Renal pelvis (tissue), 12 donors: ENCODE data around the gene CACNG3. TPM values are rescaled to one million over a fixed set of nuclear protein-coding genes. Genes with fewer than 3 reads are reported as not detected.
"Not testable (repeated sequence)": the region's sequence is repeated elsewhere in the genome, so short reads cannot be mapped to it uniquely, and the experiment has no call there.

Source experiments
- DNase-seq: peaks from one replicate; pipeline ENCODE4 v3.0.0-alpha.2; 2013
- long read RNA-seq, 16 experiments: transcript quantifications; one replicate each; lab custom pipeline, GENCODE V29; 2026
- polyA plus RNA-seq, 3 donors: library from polyadenylated mRNA; unstranded; fragments of 120-200 nt; gene quantifications; one replicate each; pipeline ENCODE4 v1.2.1, GENCODE V29; 2013; ENCODE audit not compliant: insufficient read length in 3 of 3

Gene CACNG3
- under 1 TPM in 1 of 3 donors, not detected in 2; 0.03 TPM for polyA plus RNA-seq
- long read RNA-seq, donor 1 = 0 reads
- long read RNA-seq, donor 2 = 0 reads
- long read RNA-seq, donor 3 = 0 reads
- long read RNA-seq, donor 4 = 0 reads
- long read RNA-seq, donor 5 = 0 reads
- long read RNA-seq, donor 6 = 0 reads
- long read RNA-seq, donor 7 = 0 reads
- long read RNA-seq, donor 8 = 0 reads
- long read RNA-seq, donor 9 = 0 reads
- long read RNA-seq, donor 10 = 0 reads
- long read RNA-seq, donor 11 = 0 reads
- long read RNA-seq, donor 12 = 0 reads
- long read RNA-seq, donor 13 = 0 reads
- long read RNA-seq, donor 14 = 0 reads
- long read RNA-seq, donor 15 = 0 reads
- long read RNA-seq, donor 16 = 0 reads

GRCh38 chr16:24255456-24256371 lies at the start of gene CACNG3:
Gene CACNG3, plus strand, starts transcription at chr16:24256335. Its CDS starts 420 bp downstream, at chr16:24256755.
- DNase-seq = peak; percentile 87

DNA sequence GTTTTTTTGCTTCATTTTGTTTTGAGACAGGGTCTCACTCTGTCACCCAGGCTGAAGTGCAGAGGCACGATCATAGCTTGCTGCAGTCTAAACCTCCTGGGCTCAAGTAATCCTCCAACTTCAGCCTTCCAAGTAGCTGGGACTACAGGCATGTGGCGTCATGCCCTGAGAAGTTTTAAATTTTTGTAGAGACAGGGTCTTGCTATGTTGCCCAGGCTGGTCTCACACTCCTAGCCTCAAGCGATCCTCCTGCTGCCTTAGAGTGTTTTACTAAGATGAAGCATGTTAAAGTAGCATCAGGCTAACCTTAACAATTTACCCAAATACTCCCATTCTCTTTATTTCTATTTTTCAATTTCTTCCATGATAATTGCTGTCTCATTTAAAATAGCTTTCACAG lies 49.2 kb upstream of the CACNG3 start:
- no peak for DNase-seq

DNA sequence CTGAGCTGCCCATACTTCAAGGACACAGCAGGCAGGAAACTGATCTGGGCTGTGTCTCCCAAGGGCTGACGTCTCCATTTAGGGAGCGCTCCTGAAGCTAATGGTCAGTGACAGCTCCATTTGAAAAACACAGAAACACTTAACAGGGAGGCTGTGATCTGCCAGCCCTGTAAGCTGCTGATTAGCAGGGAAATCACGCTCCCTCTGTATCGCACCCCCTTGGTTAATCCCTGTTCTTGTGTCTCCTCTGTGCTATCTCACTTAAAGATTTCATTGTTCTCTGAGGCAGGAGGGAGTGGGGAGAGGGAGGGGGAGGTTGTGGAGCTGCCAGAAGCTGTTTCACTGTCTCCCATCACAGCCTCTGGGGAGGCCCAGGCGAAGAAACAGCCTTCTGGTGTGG lies 47.4 kb upstream of the CACNG3 start:
- no peak for DNase-seq

- DNase-seq = no peak
Observed at GRCh38 chr16:24214992-24215391, 41.1 kb upstream of the CACNG3 start.

GRCh38 chr16:24216961-24217360 lies 39.2 kb upstream of the CACNG3 start:
- DNase-seq = no peak

- no peak for DNase-seq
Observed at GRCh38 chr16:24217461-24217860, 38.7 kb upstream of the CACNG3 start.

GRCh38 chr16:24218299-24218698 lies 37.8 kb upstream of the CACNG3 start:
- no peak for DNase-seq

- DNase-seq = no peak
Observed at GRCh38 chr16:24221219-24221618, 34.9 kb upstream of the CACNG3 start.

DNA sequence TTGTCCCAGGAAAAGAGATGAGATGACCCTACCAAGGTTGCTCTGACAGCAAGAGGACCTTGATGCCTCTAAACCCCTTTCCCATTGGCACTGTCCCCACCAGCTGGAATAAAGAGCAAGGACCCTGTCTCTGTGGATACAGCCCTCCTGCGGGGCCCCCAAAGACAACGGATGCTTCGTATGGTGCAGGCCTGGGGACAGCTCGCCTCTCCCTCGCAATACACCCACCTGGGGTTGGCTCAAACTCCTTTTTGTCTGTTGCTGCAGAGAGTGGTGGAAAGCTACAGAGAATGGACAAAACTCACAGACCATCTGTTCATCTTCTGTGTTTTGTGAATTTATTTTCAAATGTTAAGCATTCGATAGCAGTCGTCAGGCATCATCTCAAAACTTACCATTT lies 27.6 kb upstream of the CACNG3 start:
- DNase-seq = no peak

- no peak for DNase-seq
Observed at GRCh38 chr16:24232936-24233335, 23.2 kb upstream of the CACNG3 start.

- no peak for DNase-seq
Observed at GRCh38 chr16:24234737-24235136, 21.4 kb upstream of the CACNG3 start.

GRCh38 chr16:24235806-24236205 lies 20.3 kb upstream of the CACNG3 start:
- no peak for DNase-seq

DNA sequence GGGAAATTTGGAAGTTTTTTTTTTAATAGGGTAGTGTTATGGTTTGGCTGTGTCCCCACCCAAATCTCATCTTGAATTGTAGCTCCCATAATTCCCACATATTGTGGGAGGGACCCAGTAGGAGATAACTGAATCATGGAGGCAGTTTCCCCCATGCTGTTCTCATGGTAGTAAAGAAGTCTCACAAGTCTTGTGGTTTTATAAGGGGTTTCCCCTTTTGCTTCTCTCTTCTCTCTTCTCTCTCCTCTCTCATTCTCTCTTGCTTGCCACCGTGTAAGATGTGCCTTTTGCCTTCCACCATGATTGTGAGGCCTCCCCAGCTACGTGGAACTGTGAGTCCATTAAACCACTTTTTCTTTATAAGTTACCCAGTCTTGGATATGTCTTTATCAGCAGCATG lies 17.3 kb upstream of the CACNG3 start:
- not testable (repeated sequence) for DNase-seq

DNA sequence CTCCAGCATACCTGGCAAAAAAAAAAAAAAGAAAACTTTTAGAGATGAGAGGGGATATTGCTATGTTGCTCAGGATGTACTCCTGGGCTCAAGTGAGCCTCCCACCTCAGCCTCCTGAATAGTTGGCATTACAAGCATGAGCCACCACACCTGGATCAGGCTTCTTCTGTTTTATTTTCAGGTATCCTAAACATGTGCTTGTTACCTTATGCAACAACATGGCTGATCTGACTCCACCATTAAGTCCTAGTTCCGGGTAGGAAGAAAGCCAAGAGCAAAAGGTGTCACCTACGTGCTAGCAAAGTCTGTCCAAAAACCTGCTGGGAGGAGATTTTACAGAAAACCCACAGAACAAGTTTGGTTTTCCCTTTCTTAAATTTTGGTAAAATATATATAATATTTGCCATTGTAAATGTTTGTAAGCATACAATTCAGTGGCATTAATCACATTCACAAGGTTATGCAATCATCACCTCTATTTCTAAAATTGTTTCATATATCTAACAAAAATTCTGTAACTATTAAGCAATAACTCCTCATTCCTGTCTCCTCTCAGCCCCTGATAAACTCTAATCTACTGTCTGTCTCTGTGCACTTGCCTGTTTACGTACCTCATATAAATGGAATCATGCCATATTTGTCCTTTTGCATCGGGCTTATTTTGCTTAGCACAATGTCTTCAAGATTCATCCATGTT lies 9.1 kb upstream of the CACNG3 start:
- no peak for DNase-seq

DNA sequence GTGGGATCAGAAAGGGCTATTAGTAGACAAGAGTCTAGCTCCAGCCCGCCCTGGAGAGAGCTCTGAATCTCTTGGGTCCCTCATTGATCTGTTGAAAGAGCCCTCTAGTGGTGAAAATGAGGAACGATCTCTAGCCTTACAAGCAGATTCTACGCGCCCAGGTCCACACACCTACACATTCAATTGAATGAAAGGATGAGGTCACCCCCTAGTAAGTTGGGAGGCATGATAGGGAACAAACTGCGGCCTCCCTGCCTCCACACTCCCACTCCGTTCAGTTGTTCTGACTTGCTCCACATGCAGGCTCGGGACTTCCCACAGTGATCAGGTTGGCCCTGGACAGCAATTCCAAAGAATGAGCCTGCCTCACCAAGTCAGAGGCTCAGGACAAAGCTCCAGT lies 2.9 kb upstream of the CACNG3 start:
- DNase-seq = peak; percentile 7

DNA sequence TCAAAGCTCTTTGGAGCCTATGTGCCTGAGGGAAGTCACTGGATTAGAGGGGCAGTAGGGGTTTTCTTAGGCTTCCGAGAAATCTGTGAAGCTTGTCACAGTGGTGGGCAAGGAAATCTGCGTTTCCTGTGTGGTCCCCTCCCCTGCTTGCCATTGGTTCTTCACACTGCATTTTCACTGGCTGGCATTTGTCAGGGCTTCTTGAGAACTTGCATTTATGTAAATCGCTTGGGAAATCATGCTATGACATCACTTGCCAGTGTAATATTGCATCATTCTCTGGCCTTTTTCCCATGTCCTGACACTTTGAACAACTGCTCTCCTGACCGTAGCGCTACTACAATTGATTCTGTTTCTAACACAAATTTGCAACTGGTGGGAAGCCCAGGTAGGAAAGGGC lies 1.8 kb downstream of the CACNG3 start:
- DNase-seq = no peak

DNA sequence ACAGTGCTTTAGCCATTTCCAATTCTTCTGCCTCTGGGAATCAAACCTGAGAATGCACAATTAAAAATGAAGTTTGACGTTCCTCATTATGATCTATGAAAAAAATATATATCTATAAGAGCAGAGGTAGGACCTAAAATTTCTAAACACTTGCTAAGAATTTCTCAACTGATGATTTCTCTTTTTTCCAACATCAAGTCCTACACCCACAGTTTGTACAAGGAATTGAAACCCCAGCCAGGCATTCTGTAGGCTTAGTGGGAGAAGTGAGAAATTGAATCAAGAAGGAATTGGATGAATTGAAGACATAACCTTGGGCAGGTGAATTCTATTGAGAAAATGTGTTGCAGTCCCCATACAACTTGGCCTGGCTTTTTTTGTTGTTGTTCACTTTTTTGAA lies 2.7 kb downstream of the CACNG3 start:
- DNase-seq = no peak

GRCh38 chr16:24262816-24263215 lies 6.7 kb downstream of the CACNG3 start:
- DNase-seq = no peak

- no peak for DNase-seq
Observed at GRCh38 chr16:24270721-24271442, 14.7 kb downstream of the CACNG3 start.

- no peak for DNase-seq
Observed at GRCh38 chr16:24272379-24272778, 16.2 kb downstream of the CACNG3 start.

- no peak for DNase-seq
Observed at GRCh38 chr16:24273508-24274182, 17.5 kb downstream of the CACNG3 start.
